HG02759 (cell line): Measurements from ENCODE around the gene TRIM6.
"Not testable (repeated sequence)": the region's sequence is repeated elsewhere in the genome, so short reads cannot be mapped to it uniquely, and the experiment has no call there.

Source experiments
- ATAC-seq: cut with Tn5 transposase; IDR thresholded peaks from one replicate; pipeline ENCODE4 v1.9.1; 2021; ENCODE audit warnings: mild to moderate bottlenecking, moderate library complexity; ENCODE audit not compliant: unreplicated experiment

Gene TRIM6, protein sequence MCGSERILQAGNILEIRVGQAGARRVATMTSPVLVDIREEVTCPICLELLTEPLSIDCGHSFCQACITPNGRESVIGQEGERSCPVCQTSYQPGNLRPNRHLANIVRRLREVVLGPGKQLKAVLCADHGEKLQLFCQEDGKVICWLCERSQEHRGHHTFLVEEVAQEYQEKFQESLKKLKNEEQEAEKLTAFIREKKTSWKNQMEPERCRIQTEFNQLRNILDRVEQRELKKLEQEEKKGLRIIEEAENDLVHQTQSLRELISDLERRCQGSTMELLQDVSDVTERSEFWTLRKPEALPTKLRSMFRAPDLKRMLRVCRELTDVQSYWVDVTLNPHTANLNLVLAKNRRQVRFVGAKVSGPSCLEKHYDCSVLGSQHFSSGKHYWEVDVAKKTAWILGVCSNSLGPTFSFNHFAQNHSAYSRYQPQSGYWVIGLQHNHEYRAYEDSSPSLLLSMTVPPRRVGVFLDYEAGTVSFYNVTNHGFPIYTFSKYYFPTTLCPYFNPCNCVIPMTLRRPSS

DNA sequence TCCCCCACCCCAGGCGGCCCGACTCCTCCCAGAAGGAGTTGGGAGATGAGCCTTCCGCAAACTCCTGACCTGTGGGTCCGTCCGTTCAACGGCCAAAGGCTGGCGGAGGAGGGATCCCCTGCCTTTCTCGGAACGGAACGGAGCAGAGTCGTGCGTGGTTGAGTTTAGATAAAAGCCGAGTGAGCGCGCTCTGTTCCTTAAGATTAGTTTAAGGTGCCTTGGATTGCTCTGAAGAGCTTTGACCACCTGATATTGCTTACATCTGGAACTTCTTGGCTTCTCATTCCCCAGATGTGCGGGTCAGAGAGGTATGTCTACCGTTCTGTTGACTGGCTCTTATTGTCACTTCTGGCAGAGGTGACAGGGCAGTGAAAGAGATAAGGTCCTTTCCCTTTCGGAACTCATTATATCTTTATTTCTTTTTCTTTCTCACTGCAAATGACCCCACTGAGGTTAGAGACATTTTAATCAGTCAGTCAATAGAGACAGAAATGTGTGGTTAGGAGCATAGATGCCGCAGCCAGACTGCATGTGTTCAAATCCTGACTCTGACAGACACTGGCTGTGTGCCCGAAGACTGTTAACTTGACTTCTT lies at the start of gene TRIM6:
Gene TRIM6 (plus strand): TSS at position 31 of the 595 bp plus-strand sequence. CDS start 261 bp downstream, at position 292.
- ATAC-seq, result peak; percentile 41

DNA sequence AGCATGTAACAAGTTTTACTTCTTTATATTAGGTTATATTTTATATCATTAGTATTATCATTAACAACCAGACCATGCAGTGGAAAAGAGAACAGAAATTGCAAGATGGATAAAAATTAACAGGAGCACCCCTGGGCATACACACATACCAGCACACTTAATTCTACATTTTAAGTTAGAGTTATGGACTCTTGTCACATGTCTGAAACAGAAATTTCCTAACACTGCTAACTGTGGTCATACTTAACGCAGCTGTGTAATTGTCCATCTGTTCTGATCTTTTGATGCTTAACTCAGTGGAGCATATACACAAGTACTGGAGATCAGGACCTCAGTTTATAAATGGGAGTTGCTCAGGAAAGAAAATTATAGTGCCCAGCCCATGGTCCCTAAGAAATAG lies 48.5 kb upstream of the TRIM6 start:
- peak; percentile 68 for ATAC-seq

DNA sequence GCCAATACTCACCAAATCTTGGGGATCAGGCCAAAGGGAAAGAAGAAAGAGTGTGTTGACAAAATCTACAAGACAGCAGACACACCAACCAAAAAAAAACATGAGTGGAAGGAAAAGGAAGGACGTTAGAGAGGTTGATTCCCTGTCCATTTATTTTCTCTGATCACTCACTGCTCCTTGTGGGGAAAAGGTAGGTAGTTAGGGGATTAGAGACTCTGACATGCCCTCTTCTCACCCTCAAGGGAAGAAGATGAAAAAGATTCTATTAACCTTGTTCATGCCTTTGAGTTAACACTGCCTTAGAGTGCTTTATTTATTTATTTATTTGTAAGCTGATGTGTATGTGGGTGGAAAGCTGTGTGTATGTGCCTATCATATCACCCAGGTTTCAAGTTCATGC lies 48.0 kb upstream of the TRIM6 start, which contains the start of gene OR52H1:
Gene OR52H1 (minus strand): TSS at position 101 of the 400 bp plus-strand sequence. CDS start 3,035 bp downstream, outside the sequence.
- no peak for ATAC-seq

DNA sequence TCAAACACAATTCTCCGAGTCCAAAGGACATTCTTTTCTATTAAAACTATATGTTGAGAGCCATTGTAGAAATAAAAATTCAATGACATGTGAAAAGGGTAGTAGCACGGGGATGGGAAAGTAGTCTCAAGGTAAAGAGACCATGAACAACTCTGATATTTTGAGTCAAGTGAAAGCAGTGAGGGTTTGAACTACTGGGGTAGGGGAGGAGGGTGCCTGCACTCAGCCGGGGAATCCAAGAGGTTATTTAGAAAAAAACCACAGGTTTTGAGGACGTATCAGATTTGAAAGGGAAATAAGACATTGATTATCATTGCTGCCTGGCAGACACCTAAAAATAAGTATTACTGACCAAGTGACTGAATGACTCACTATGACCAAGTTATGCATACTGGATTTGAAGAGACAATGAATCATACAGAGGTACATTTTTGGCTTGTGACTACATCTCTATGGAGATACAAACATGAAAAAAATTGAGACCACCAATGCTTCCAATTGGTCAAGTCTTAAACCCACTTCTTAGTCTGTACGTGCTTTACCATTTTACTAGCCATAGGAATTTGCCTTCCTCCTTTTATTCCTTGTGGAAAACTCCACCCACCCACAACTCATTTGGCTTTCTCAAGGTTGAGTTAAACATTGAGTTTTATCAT lies 45.9 kb upstream of the TRIM6 start:
- peak; percentile 65 for ATAC-seq

DNA sequence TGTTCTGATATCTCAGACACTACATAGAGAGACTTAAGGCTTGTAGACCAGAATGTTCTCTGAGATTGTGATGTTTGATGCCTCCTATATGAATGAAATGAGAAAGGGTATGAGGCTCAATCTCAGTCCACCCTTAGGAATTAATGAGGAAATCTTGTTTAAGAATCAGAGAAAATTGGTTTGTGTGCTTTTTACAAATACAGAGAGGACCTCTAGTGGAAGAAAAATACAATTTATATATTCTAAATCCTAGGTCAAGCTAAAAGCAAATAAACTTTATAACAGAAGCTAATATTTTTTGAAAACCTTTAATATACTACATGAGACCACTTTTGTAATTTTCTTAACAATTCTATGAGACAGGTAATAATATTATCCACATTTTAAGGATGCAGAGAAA lies 43.1 kb upstream of the TRIM6 start:
- ATAC-seq, result no peak

DNA sequence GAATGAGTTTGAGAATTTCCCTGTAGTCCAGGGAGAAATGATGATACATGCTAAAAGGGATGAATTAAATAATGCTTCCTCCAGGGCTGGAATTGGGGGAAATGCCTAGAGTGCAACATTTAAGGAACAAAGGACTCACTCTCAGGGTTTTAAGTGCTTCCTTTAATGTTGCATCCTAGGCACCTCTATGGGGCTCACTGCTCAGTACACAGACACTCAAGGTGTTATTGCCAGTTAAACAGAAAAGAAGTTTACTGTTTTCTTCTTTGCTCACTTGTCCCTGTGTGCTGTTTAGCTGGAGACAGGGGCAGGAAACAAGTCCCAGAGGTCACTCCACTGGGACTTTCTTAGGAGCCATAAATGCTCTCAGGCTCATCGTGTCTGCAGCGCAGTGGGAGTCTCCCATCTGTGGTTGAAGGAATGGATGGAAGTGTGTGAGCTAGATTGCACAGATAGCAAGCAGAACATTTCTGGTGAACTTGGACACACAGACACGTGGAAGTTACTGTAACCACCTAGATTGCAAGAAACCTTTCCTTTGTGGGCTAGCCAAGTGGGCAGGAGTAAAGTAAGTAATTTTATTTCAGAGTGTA lies 39.7 kb upstream of the TRIM6 start:
- no peak for ATAC-seq

DNA sequence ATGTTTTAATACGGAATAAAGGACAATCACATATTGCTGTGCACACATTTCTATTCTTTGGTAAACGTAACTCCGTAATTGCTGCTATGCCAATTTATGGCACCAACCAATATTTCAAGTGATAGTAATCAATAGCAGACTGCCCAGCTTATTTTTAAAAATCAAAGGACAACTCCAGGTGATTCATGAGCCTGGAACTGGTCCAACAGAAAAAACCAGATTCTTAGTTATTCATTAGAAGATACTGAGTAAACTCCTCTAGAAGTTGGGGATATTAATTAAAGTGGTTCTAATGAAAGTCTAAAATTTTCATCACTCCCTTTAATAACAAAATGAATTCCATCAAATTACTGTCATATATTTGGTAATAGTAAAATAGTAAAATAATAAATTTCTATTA lies 38.7 kb upstream of the TRIM6 start:
- no peak for ATAC-seq

DNA sequence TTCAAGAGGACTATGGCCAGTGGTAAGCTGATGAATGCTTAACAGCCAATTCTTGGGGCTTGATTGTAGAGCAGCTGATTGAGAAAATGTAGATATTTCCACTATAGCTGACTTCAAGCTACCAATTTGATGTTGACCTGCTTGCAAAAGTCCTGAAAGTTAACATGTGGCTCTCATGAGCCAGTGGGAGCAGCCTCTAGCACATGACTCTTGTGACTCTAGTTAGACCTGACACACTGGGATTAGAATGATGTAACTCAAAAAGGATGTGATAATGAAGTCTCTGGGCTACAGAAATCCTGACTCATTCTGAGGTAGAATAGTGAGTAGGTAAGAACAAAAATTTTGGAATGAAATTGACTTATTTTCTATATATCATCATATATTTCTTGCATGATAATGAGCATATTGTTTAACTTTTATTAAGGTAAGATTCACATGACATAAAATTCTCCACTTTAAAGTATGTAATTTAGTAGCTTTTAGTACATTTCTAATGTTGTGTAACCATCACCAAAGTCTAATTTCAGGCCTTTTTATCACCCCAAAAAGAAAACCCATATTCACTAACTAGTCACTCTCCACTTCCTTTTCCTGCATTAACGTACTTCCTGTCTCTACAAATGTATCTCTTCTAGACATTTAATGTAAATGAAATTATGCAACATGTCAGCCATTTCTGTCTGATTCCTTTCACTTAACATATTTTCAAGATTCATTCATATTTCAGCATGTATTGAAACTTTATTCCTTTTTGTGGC lies 32.0 kb upstream of the TRIM6 start:
- ATAC-seq, result no peak

DNA sequence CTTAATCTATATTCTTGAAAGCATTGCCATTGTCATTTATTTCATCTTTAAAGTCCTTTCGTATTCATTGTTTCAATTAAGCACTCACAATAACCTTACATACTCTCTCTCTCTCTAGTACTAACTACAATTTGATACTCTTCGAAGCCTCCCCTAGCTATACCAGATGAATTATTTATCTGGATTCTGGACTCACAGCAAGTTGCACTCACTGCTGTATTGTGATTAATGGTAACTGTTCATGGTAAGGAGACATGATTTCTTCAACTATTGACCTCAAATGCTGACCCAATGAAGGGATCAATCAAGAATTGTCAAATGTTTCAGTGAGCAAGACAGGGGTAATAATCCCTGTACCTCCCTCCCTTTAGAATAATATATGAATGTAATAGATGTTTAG lies 21.8 kb upstream of the TRIM6 start:
- ATAC-seq, result no peak

DNA sequence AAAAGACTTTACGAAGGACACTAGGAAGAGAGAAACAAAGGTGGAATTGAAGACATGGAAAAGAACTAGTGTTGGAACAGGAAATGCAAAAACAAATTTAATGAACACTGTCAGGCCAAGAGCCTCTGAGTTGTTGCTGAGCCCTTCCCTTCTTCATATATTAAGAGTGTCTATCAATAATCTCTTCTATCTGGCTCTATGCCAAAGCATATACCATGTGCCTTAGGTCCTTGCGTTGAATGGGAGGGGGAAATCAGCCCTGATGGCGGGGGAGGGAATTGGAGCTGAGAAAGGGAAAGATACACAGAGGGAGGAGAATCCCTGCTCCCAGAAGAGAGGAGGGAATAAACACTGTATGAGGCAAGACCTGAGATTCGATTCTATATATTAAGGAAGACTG lies 21.3 kb upstream of the TRIM6 start:
- ATAC-seq, result no peak

DNA sequence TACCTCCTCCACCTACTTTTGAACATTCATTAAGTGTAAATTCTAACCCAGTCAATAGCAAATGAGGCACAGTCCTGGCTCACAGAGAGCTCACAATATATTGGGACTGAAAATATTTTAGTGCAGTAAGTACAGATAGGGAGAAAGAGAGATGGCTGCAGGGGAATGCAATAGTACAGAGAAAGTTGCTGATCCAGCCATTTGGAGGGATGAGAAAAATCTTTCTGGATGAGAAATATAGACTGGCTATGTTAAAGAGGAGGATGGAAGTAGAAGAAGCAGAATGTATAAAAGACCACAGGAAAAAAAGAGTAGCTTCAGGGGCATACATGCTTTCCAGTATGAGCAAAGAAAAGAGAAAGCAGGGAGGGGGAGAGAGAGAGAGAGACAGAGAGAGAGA lies 19.3 kb upstream of the TRIM6 start:
- no peak for ATAC-seq

DNA sequence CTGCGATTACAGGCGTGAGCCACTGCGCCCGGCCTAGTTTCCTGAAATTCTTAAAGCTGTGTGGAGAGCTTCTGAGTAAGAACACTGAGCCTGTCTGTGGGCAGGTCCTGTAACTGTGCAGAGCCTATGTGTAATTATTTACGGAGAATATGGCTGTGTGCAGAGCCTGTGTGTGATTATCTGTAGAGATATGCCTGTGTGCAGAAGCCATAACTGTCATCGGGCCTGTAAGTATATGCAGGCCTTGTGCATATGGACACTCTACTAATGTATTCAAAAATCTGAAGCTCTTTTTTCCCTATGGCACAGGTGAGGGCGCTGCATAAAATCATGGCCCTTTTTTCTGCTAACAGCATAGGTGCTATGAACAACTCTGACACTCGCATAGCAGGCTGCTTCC lies 15.9 kb upstream of the TRIM6 start, which contains the start of gene OR52B6:
Gene OR52B6 (plus strand): TSS at position 301 of the 400 bp plus-strand sequence. CDS start 0 bp downstream, at position 301.
- no peak for ATAC-seq

DNA sequence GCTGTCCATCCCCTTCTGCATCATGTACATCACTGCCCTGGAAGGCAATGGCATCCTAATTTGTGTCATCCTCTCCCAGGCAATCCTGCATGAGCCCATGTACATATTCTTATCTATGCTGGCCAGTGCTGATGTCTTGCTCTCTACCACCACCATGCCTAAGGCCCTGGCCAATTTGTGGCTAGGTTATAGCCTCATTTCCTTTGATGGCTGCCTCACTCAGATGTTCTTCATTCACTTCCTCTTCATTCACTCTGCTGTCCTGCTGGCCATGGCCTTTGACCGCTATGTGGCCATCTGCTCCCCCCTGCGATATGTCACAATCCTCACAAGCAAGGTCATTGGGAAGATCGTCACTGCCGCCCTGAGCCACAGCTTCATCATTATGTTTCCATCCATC lies 15.4 kb upstream of the TRIM6 start:
- no peak for ATAC-seq

DNA sequence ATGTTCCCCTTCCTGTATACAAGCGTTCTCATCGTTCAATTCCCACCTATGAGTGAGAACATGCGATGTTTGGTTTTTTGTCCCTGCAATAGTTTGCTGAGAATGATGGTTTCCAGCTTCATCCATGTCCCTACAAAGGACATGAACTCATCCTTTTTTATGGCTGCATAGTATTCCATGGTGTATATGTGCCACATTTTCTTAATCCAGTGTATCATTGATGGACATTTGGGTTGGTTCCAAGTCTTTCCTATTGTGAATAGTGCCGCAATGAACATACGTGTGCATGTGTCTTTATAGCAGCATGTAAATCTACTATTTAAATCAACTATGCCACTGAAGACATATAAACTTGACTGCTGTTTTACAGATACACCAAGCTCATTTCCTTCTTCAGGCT lies 12.0 kb upstream of the TRIM6 start:
- ATAC-seq, result not testable (repeated sequence)

DNA sequence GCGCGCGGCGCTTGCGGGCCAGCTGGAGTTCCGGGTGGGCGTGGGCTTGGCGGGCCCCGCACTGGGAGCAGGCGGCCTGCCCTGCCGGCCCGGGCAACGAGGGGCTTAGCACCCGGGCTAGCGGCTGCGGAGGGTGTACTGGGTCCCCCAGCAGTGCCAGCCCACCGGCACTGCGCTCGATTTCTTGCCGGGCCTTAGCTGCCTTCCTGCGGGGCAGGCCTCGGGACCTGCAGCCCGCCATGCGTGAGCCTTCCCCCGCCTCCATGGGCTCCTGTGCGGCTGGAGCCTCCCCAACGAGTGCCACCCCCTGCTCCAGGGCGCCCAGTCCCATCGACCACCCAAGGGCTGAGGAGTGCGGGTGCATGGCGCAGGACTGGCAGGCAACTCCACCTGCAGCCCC lies 6.5 kb upstream of the TRIM6 start:
- not testable (repeated sequence) for ATAC-seq

DNA sequence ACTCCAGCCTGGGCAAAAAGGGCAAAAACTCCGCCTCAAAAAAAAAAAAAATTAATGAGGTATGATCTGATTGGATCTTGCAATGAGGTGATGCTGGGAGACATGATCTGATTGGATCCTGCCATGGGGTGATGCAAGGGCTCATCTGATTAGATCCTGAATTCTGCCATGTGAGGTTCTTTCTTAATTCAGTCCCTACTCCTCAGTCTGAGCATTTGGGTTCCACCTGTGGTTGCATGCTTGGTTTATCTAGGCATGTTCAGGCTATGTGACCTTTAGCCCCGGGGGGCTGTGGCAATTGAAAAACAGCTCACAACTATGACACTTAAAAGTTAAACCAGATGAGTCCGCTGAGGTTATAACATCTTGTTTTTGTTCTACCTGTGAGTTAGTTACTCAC lies 4.8 kb upstream of the TRIM6 start:
- no peak for ATAC-seq

DNA sequence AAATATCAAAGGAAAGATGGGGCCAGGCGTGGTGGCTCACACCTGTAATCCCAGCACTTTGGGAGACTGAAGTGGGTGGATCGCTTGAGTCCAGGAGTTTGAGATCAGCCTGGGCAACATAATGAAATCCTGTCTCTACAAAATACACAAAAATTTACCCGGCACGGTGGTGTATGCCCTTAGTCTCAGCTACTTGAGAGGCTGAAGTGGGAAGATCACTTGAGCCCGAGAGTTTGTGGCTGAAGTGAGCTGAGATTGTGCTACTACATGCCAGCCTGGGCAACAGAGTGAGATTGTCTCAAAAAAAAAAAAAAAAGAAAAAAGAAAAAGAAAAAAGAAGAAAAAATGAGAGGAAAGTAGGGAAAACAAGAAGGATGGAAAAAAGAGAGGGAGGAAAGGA lies 3.8 kb upstream of the TRIM6 start:
- no peak for ATAC-seq

DNA sequence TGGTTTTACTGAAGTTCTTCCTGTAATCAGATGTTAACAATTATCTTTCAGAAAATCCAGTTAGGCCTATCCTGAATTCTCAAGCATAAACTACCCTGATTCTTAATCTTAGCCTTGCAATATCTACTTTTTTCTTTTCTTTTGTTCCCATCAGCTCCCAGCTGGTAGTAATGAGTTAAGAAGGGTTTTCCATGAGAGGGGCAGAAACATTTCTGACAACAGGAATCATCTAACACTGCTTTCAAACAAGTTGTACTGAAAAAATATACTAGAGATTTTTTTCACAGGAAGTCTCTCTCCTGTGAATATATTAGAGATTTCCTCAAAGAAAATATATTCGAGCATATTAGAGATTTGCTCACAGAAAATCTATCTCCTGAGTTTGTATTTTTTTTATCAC lies 3.3 kb upstream of the TRIM6 start:
- no peak for ATAC-seq

DNA sequence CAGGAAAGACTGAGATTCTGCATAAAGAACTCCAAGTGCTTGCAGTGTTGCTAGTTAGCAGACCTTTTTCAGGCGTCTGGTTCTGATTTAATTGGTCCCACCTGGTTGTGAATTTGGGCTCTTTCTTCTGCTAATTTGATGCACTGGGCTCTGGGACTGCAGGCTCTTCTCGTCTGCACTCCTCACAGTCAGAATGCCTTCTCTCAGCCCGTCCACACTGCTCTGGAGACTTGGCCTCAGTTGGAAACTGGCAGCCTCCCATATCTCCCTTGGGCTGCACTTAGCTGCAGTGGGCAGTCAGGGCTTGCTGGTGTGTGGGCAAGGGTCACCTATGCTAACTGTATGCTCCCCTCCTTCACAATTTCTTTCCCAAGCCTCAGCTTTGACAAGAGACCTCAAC lies 1.5 kb downstream of the TRIM6 start:
- ATAC-seq, result no peak

DNA sequence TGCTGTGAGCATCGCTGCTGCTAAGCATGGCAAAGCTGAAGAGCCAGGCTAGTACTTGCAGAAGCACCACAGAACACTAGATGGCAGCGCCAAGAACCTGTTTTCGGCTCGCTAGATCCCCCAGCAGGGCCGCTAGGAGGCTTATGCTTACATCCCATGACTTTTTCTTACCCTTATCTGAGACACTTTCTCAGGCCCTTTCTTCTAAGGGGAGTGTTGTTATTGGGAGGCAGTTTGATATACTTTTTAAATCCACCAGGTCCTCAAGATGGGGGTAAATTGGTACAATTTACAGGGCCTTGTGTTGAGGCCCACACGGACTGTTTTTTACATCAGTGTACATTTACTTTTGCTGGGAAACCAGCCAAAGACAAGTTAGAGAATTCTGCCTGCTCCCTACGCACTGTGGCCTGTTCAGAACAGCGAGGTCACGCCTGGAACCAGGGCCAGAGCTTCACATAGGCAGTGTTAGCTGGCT lies 4.0 kb downstream of the TRIM6 start:
- peak; percentile 86 for ATAC-seq
